ENCODE results near the gene TTLL9. TPM values are rescaled to one million over a fixed set of nuclear protein-coding genes. Genes with fewer than 3 reads are reported as not detected.
A peak's percentile ranks its signal among the peaks of the same experiment; 100 is the strongest.

TTLL9 gene
- total RNA-seq, 6 experiments from 2014 or later: not detected

GRCh38 chr20:31963889-31964288 is 93.5 kb downstream of the TTLL9 start:
- H3K27me3 Mint-ChIP-seq (ENCODE audit: insufficient read depth): peaks cover 43% of the 10 kb centered on the region
- no peak overlapping the region for H3K27ac Mint-ChIP-seq
- TF ChIP-seq, protein P1, sequence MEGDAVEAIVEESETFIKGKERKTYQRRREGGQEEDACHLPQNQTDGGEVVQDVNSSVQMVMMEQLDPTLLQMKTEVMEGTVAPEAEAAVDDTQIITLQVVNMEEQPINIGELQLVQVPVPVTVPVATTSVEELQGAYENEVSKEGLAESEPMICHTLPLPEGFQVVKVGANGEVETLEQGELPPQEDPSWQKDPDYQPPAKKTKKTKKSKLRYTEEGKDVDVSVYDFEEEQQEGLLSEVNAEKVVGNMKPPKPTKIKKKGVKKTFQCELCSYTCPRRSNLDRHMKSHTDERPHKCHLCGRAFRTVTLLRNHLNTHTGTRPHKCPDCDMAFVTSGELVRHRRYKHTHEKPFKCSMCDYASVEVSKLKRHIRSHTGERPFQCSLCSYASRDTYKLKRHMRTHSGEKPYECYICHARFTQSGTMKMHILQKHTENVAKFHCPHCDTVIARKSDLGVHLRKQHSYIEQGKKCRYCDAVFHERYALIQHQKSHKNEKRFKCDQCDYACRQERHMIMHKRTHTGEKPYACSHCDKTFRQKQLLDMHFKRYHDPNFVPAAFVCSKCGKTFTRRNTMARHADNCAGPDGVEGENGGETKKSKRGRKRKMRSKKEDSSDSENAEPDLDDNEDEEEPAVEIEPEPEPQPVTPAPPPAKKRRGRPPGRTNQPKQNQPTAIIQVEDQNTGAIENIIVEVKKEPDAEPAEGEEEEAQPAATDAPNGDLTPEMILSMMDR (IDR thresholded peaks at IDR 0.05): no peak
- no peak overlapping the region for H3K4me3 Mint-ChIP-seq
- no peak for DNase-seq
- no peaks in the 10 kb centered on the region for H3K36me3 Mint-ChIP-seq (ENCODE audit: low read depth)
- no peaks in the 10 kb centered on the region for H3K9me3 Mint-ChIP-seq
- no peaks in the 10 kb centered on the region for H3K4me1 Mint-ChIP-seq (ENCODE audit: low read depth)

- Mint-ChIP-seq H3K9me3 (no peaks in the 10 kb centered on the region), H3K27me3 (ENCODE audit: insufficient read depth) (peaks cover 31% of the 10 kb centered on the region), H3K36me3 (ENCODE audit: low read depth) (no peaks in the 10 kb centered on the region), H3K27ac (no peak overlapping the region), H3K4me1 (ENCODE audit: low read depth) (peaks cover 3% of the 10 kb centered on the region), H3K4me3 (no peak overlapping the region)
- no peak for DNase-seq
- TF ChIP-seq, protein P1 (IDR thresholded peaks at IDR 0.05): no peak
Observed at GRCh38 chr20:31966991-31967655, 96.7 kb downstream of the TTLL9 start.

DNA sequence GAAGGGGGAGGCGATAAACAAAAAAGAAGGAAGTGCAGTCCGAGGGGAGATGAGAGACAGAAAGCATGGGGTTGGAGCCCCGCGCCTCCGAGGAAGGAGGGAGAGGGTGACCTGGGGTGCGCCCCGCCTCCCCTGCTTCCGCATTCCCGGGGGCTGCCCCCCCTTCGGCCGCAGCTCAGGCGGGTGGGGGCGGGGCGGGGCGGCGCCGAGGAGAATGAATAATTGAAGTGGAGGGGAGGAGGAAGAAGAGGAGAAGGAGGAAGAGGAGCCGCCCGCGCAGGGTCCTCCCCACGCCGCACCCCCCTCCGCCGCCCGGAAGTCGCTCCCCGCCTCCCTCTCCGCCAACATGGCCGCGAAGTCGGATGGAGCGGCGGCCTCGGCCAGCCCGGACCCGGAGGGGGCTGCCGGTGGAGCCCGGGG is 97.4 kb downstream of the TTLL9 start, which contains the start of gene XKR7:
Gene XKR7 (plus strand): TSS at position 322 of the 420 bp plus-strand sequence. CDS start 25 bp downstream, at position 347.
- DNase-seq: no peak
- Mint-ChIP-seq H3K27me3 (ENCODE audit: insufficient read depth) (peaks cover 27% of the 10 kb centered on the region), H3K27ac (no peak within 1 kb of the TSS), H3K9me3 (no peaks in the 10 kb centered on the region), H3K36me3 (ENCODE audit: low read depth) (no peaks in the 10 kb centered on the region), H3K4me1 (ENCODE audit: low read depth) (peaks cover 10% of the 10 kb centered on the region), H3K4me3 (no peak within 1 kb of the TSS)
- TF ChIP-seq, protein P1 (IDR thresholded peaks at IDR 0.05): no peak

DNA sequence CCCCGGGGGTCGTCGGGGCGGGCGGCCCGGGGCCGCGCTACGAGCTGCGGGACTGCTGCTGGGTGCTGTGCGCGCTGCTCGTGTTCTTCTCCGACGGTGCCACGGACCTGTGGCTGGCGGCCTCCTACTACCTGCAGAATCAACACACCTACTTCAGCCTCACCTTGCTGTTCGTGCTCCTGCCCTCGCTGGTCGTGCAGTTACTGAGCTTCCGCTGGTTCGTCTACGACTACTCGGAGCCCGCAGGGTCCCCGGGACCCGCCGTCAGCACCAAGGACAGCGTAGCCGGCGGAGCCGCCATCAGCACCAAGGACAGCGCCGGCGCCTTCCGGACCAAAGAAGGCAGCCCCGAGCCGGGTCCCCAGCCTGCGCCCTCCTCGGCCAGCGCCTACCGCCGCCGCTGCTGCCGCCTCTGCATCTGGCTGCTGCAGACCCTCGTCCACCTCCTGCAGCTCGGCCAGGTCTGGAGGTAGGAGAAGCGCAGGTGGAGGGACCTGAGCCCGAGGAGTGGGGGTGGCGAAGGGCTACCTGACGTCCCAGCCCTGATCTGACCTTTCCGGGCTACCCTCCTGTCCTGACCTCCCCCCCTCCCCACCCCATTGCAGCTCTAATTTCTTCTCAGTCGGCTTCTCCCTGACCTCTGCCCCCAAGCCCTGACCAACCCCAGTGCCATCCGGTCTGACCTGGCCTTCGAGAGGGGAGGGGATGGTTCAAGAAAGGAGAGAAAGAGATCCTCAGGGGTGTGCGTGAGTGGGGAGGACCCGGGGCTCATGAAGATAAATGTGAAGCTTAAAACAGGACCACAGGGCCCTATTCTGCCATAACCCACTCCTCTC is 98.1 kb downstream of the TTLL9 start:
- Mint-ChIP-seq H3K27ac (no peak overlapping the region), H3K36me3 (ENCODE audit: low read depth) (no peaks in the 10 kb centered on the region), H3K27me3 (ENCODE audit: insufficient read depth) (peaks cover 26% of the 10 kb centered on the region), H3K4me1 (ENCODE audit: low read depth) (peaks cover 16% of the 10 kb centered on the region), H3K4me3 (no peak overlapping the region), H3K9me3 (no peaks in the 10 kb centered on the region)
- TF ChIP-seq, protein P1 (IDR thresholded peaks at IDR 0.05): no peak
- DNase-seq: peak; percentile 16

DNA sequence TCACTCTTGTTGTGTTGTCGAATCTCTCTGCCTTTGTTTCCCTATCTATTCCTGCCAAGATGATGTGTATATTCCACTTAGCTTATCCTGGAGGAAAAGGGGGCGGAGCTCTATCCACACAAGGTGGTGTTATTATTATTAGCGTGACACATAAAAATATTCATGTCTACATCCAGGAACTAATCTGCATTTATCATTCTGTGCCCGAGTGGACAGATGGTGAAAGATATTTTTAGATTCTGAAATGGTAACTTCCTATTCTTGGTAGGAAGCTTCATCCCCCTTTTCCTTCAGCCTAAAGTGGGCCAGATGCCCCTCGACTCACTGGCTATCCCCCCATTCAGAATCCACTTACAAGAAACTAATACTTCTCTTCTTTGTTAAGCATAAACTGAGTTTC is 99.6 kb downstream of the TTLL9 start:
- no peak overlapping the region for H3K4me3 Mint-ChIP-seq

More for the DNA sequence above, 99.6 kb downstream of the TTLL9 start:
- H3K9me3 Mint-ChIP-seq: no peaks in the 10 kb centered on the region
- H3K4me1 Mint-ChIP-seq (ENCODE audit: low read depth): peaks cover 16% of the 10 kb centered on the region
- H3K36me3 Mint-ChIP-seq (ENCODE audit: low read depth): no peaks in the 10 kb centered on the region
- TF ChIP-seq, protein P1 (IDR thresholded peaks at IDR 0.05): no peak
- peaks cover 18% of the 10 kb centered on the region for H3K27me3 Mint-ChIP-seq (ENCODE audit: insufficient read depth)
- H3K27ac Mint-ChIP-seq: no peak overlapping the region
- no peak for DNase-seq
